Natural killer cell (primary cell): ENCODE results near the gene KLK2. TPM values are rescaled to one million over a fixed set of nuclear protein-coding genes. Genes with fewer than 3 reads are reported as not detected.

Experiments used
- ATAC-seq, 3 donors: fragments of 150-1000 bp in 2 of 3; fragments of 200-7000 bp in 1 of 3; cut with Tn5 transposase; 1 replicate in 1 of 3; 2 replicates in 2 of 3; pipeline ENCODE4 v1.10.0; 2021; ENCODE audit warnings: mild to moderate bottlenecking in 2 of 3, moderate library complexity in 2 of 3
- DNase-seq, 2 donors: peaks; one replicate each; pipeline versions ENCODE4 v3.0.0 to v3.0.0-alpha.2; 2013 to 2021; ENCODE audit warnings: mixed read lengths in 1 of 2
- H3K27ac ChIP-seq: one replicate; pipeline ENCODE4 v1.5.1; 2013; ENCODE audit warnings: mild to moderate bottlenecking, low read length
- H3K27me3 ChIP-seq: one replicate; pipeline ENCODE4 v1.6.1; 2013; ENCODE audit warnings: low read length; ENCODE audit not compliant: control insufficient read depth, insufficient read depth
- H3K36me3 ChIP-seq: one replicate; pipeline ENCODE4 v1.6.1; 2013; ENCODE audit warnings: low read length; ENCODE audit not compliant: control insufficient read depth, insufficient read depth
- H3K4me1 ChIP-seq: one replicate; pipeline ENCODE4 v1.6.1; 2013; ENCODE audit warnings: low read length; ENCODE audit not compliant: control insufficient read depth, insufficient read depth
- H3K4me3 ChIP-seq: one replicate; pipeline ENCODE4 v1.5.1; 2013; ENCODE audit warnings: low read length
- H3K9me3 ChIP-seq: one replicate; pipeline ENCODE4 v1.6.1; 2013; ENCODE audit warnings: low read length; ENCODE audit not compliant: control insufficient read depth, insufficient read depth
- H3K27ac Mint-ChIP-seq, 2 donors: one replicate each; pipeline ENCODE4 v1.8.0; 2022; ENCODE audit warnings: mild to moderate bottlenecking in 2 of 2, mixed read lengths in 2 of 2, moderate library complexity in 1 of 2
- H3K27me3 Mint-ChIP-seq, 2 donors: one replicate each; pipeline ENCODE4 v1.8.0; 2022; ENCODE audit warnings: low read depth in 2 of 2, mixed read lengths in 2 of 2
- H3K36me3 Mint-ChIP-seq: one replicate; pipeline ENCODE4 v1.8.0; 2022; ENCODE audit warnings: mixed read lengths
- H3K4me1 Mint-ChIP-seq, 2 donors: one replicate each; pipeline ENCODE4 v1.8.0; 2022; ENCODE audit warnings: mixed read lengths in 2 of 2
- H3K4me3 Mint-ChIP-seq: one replicate; pipeline ENCODE4 v1.8.0; 2022; ENCODE audit warnings: mild to moderate bottlenecking, moderate library complexity, mixed read lengths
- H3K9me3 Mint-ChIP-seq, 2 donors: one replicate each; pipeline ENCODE4 v1.8.0; 2022; ENCODE audit warnings: mixed read lengths in 2 of 2
- CTCF ChIP-seq: fragments of 200-600 bp; IDR thresholded peaks from one replicate; pipeline ENCODE4 v1.8.0; 2022; ENCODE audit warnings: antibody characterized with exemption
- WGBS: methylation state at CpG from one replicate; pipeline ENCODE4 v1.1.7; 2013; ENCODE audit warnings: missing lambda C conversion rate; ENCODE audit not compliant: insufficient coverage; 5-methylcytosine and 5-hydroxymethylcytosine counted together
- intact Hi-C: fragments of 100-400 bp; cut with micrococcal nuclease; formaldehyde crosslinking; loops from one replicate; pipeline ENCODE4 v1.14.2; 2022
- total RNA-seq, 4 donors: library from RNA; stranded (reverse); fragments of 120-200 nt in 1 of 4; gene quantifications; one replicate each; pipeline versions ENCODE4 v1.2.3 to v1.2.4, GENCODE V29; 2013 to 2022

KLK2 gene
- total RNA-seq, 3 donors from 2014 or later (not counting 1 experiment from before 2014, with no cell fraction given), result not detected

GRCh38 chr19:50912102-50912599 lies 38.9 kb downstream of the KLK2 start:
- WGBS, result 24% methylated on average over 21 of the region's 21 CpGs
- intact Hi-C loops, result no loop called here
- H3K27ac ChIP-seq, result no peak overlapping the region
- H3K27ac Mint-ChIP-seq, result no peak overlapping the region
- peaks cover 0 to 10% of the 10 kb centered on the region in 2 donors for H3K4me1 Mint-ChIP-seq
- DNase-seq (no peak), ATAC-seq (no peak)
- H3K4me3 Mint-ChIP-seq, result no peak overlapping the region
- no peak overlapping the region for H3K4me3 ChIP-seq
- no peaks in the 10 kb centered on the region for H3K36me3 ChIP-seq
- H3K36me3 Mint-ChIP-seq, result no peaks in the 10 kb centered on the region
- H3K27me3 ChIP-seq, result peaks cover 20% of the 10 kb centered on the region
- H3K9me3 Mint-ChIP-seq, result no peaks in the 10 kb centered on the region
- H3K4me1 ChIP-seq, result peaks cover 9% of the 10 kb centered on the region
- TF ChIP-seq CTCF, result no peak
- H3K9me3 ChIP-seq, result no peaks in the 10 kb centered on the region
- peaks cover 35 to 40% of the 10 kb centered on the region in 2 donors for H3K27me3 Mint-ChIP-seq

- H3K27me3 ChIP-seq, result peaks cover 20% of the 10 kb centered on the region
- Mint-ChIP-seq H3K36me3 (no peaks in the 10 kb centered on the region), H3K4me1 (peaks cover 0 to 10% of the 10 kb centered on the region in 2 donors), H3K9me3 (no peaks in the 10 kb centered on the region), H3K27ac (no peak overlapping the region), H3K4me3 (no peak overlapping the region), H3K27me3 (peaks cover 27 to 36% of the 10 kb centered on the region in 2 donors)
- H3K4me3 ChIP-seq, result no peak overlapping the region
- TF ChIP-seq CTCF, result no peak
- H3K36me3 ChIP-seq, result no peaks in the 10 kb centered on the region
- intact Hi-C loops, result no loop called here
- 8% methylated on average over 28 of the region's 29 CpGs for WGBS
- ATAC-seq, result peak in 2 of 3 donors; percentile 42 to 54
- H3K9me3 ChIP-seq, result no peaks in the 10 kb centered on the region
- peak in 1 of 2 donors; percentile 31 for DNase-seq
- H3K27ac ChIP-seq, result no peak overlapping the region
- H3K4me1 ChIP-seq, result peaks cover 9% of the 10 kb centered on the region
These were observed 39.8 kb downstream of the KLK2 start for GRCh38 chr19:50912727-50913716.

DNA sequence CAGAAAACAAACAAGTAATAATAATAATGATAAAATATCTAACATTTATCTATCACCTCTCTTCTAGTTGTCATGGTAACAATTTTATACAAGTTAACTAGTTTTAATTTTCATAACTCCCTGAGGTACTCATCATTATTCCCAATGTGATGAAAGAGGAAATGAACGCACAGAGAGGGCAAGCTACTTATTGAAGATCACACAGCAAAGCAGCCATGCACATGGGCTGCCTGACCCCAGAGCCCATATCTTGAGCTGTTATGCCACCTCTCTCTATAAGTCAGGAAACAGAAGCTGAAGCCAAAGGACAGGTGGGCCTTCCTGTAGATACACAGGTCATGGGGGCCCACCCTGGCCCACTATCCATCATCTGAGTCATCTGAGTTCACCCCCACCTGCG lies 42.8 kb downstream of the KLK2 start:
- Histone ChIP-seq H3K4me1 (no peaks in the 10 kb centered on the region), H3K27me3 (peaks cover 7% of the 10 kb centered on the region), H3K27ac (no peak overlapping the region), H3K9me3 (no peaks in the 10 kb centered on the region), H3K36me3 (no peaks in the 10 kb centered on the region), H3K4me3 (no peak overlapping the region)
- no peak overlapping the region for H3K27ac Mint-ChIP-seq
- peaks cover 27 to 28% of the 10 kb centered on the region in 2 donors for H3K27me3 Mint-ChIP-seq
- no peak overlapping the region for H3K4me3 Mint-ChIP-seq
- DNase-seq (no peak), ATAC-seq (no peak)
- no peaks in the 10 kb centered on the region for H3K9me3 Mint-ChIP-seq
- H3K4me1 Mint-ChIP-seq, result no peaks in the 10 kb centered on the region
- intact Hi-C loops, result no loop called here
- WGBS, result 88% methylated on average over 1 of the region's 2 CpGs
- H3K36me3 Mint-ChIP-seq, result no peaks in the 10 kb centered on the region
- TF ChIP-seq CTCF, result no peak
